SK-N-SH (cell line): ENCODE measurements around the gene CPB2.

ENCODE experiments used
- CHD2 ChIP-seq: fragments of 150-350 bp; IDR thresholded peaks from 2 replicates; pipeline ENCODE4 v1.6.1; 2018; ENCODE audit warnings: low read length; ENCODE audit not compliant: partially characterized antibody
- GABPA ChIP-seq: IDR thresholded peaks from 2 replicates; pipeline ENCODE4 v1.4.0; 2012; ENCODE audit warnings: low read depth, mild to moderate bottlenecking
- POLR2AphosphoS5 ChIP-seq: IDR thresholded peaks from 2 replicates; pipeline ENCODE4 v1.6.1; 2012; ENCODE audit warnings: low read depth, low read length
- RCOR1 ChIP-seq: fragments of 150-350 bp; IDR thresholded peaks from 2 replicates; pipeline ENCODE4 v1.6.1; 2017; ENCODE audit warnings: antibody characterized with exemption, low read length
- YY1 ChIP-seq: IDR thresholded peaks from 2 replicates; pipeline ENCODE4 v1.4.0; 2012; ENCODE audit warnings: low read depth, mild to moderate bottlenecking
- TF ChIP-seq, protein P1 (sequence below): fragments of 200-600 bp; sonication (generic); IDR thresholded peaks from 2 replicates; pipeline ENCODE4 v1.6.1; 2017; ENCODE audit warnings: antibody characterized with exemption, mild to moderate bottlenecking, moderate library complexity
- TF ChIP-seq, protein P2 (sequence below): IDR thresholded peaks from 2 replicates; pipeline ENCODE4; 2012

DNA sequence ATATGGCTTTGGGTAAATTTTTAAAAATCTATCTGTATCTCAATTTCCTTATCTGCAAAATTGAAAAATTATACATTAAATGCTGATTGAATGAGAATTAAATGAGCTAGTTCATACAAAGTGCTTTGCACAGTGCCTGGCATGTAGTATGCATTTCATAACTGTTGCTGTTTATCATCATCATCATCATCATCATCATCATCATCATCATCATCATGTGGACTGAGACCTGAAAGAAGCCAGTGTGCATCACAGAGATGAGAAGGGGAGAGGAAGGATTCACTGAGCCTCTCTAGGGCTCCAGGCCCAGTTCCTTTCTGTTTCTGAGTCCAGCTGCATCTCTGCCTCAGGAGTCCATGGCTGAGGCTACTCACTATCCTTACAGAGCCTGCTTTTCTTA, 45.4 kb downstream of the CPB2 start:
- TF ChIP-seq, protein P1, sequence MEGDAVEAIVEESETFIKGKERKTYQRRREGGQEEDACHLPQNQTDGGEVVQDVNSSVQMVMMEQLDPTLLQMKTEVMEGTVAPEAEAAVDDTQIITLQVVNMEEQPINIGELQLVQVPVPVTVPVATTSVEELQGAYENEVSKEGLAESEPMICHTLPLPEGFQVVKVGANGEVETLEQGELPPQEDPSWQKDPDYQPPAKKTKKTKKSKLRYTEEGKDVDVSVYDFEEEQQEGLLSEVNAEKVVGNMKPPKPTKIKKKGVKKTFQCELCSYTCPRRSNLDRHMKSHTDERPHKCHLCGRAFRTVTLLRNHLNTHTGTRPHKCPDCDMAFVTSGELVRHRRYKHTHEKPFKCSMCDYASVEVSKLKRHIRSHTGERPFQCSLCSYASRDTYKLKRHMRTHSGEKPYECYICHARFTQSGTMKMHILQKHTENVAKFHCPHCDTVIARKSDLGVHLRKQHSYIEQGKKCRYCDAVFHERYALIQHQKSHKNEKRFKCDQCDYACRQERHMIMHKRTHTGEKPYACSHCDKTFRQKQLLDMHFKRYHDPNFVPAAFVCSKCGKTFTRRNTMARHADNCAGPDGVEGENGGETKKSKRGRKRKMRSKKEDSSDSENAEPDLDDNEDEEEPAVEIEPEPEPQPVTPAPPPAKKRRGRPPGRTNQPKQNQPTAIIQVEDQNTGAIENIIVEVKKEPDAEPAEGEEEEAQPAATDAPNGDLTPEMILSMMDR, result no peak
- TF ChIP-seq YY1 (no peak), CHD2 (no peak), GABPA (no peak), RCOR1 (no peak), POLR2AphosphoS5 (no peak)
- TF ChIP-seq, protein P2, sequence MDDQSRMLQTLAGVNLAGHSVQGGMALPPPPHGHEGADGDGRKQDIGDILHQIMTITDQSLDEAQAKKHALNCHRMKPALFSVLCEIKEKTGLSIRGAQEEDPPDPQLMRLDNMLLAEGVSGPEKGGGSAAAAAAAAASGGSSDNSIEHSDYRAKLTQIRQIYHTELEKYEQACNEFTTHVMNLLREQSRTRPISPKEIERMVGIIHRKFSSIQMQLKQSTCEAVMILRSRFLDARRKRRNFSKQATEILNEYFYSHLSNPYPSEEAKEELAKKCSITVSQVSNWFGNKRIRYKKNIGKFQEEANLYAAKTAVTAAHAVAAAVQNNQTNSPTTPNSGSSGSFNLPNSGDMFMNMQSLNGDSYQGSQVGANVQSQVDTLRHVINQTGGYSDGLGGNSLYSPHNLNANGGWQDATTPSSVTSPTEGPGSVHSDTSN, result no peak
